Dedifferentiated amniotic fluid mesenchymal stem cell (primary cell): Measurements from ENCODE around the gene SIRPB1.
"Not testable (repeated sequence)": the region's sequence is repeated elsewhere in the genome, so short reads cannot be mapped to it uniquely, and the experiment has no call there.

Source experiments
- DNase-seq: peaks from one replicate; pipeline ENCODE4 v3.0.0-alpha.2; 2016; ENCODE audit errors: extremely low spot score

Gene SIRPB1

GRCh38 chr20:1637226-1637625, 17.4 kb upstream of the SIRPB1 start:
- DNase-seq, result no peak

DNA sequence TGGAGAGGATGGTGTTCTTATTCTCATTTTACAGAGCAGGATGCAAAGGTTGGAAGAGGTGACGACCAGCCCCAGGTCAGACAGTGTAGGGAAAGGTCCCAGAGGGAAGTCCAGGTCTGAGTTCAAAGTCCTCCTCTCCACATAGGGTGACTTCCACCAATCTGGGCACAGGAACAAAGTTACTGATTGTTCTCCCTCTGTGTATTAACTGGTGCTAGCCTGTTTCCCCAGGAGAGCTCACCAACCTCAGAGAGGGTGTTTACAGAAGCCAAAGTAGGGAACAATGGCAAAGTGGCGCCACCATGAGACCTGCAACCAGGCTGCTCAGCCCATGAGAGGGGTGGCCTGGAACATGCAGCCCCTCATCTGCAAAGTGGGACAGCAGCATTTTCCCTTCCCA, 16.8 kb upstream of the SIRPB1 start:
- no peak for DNase-seq

DNA sequence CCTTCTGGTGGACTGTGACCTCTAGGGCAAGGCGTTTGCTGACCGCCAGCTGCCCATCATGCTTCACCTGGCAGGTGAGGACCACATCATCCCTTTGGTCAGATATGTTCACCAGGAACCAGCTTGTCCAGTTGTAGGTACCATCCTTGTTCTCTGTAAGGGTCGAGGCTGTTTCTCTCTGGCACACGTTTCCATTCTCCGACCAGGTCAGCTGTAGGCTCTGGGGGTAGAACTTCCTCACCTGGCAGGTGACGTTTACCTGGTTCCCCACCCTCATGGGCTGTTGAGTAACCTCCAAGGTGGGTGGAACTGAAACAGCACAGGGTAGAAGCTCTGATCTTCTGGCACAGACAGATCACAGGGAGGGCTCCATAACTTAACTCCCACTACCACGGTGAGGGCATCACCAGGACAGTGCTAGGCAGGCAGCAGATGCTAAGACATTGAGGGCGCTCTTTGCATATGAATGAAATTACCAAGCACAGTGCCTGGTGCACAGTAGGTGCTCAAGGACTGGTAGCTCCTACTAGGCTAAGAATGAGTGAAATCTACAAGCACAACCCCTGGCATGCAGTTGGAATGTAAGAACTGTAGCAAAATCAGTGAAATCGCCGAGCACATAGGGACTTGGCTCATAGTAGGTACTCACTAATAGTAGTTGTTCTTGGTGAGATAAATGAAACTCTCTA, 15.6 kb upstream of the SIRPB1 start:
- peak; percentile 3 for DNase-seq

GRCh38 chr20:1633535-1633934, 13.7 kb upstream of the SIRPB1 start:
- DNase-seq, result no peak

- peak; percentile 13 for DNase-seq
These were observed 12.4 kb upstream of the SIRPB1 start for GRCh38 chr20:1632178-1632577.

GRCh38 chr20:1631309-1632151, 11.7 kb upstream of the SIRPB1 start:
- DNase-seq, result peak; percentile 9

- no peak for DNase-seq
These were observed 10.4 kb upstream of the SIRPB1 start for GRCh38 chr20:1630186-1630585.

- no peak for DNase-seq
These were observed 9.5 kb upstream of the SIRPB1 start for GRCh38 chr20:1629321-1629720.

GRCh38 chr20:1628621-1629020, 8.8 kb upstream of the SIRPB1 start:
- peak; percentile 4 for DNase-seq

- no peak for DNase-seq
These were observed 7.4 kb upstream of the SIRPB1 start for GRCh38 chr20:1627200-1627550.

GRCh38 chr20:1626528-1627199, 6.9 kb upstream of the SIRPB1 start:
- peak; percentile 12 for DNase-seq

GRCh38 chr20:1625083-1625690, 5.4 kb upstream of the SIRPB1 start:
- no peak for DNase-seq

GRCh38 chr20:1623501-1624205, 3.8 kb upstream of the SIRPB1 start:
- no peak for DNase-seq

DNA sequence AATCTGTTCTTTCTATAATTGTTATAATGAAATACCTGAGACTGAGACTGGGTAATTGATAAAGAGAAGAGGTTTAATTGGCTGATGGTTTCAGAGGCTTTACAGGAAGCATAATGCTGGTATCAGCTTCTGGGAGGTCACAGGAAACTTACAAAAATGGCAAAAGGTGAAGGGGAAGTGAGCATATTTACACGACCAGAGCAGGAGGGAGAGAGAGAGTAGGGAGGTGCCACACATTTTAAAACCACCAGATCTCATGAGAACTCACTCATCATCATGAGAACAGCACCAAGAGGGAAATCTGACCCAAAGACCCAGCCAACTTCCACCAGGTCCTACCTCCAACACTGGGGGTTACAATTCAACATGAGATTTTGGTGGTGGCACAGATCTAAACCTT, 2.6 kb upstream of the SIRPB1 start:
- peak; percentile 11 for DNase-seq

DNA sequence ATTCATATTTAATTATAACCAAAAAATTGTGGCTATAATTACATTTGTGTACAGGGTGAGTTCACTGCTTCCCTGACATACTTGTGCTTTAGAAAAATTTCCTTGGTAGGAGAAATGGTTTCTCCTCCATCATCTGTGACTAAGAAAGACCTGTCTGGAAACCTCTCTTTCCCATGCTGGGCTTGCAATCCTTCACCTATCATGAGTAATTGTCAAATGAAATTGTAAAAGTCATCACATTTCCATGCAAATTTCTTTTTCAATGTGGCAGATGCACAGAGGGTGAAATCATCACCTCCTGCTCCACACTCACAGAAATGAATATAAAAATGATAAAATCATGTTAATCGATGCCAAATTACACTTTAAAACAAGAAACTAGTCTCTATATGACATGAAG, 1.5 kb upstream of the SIRPB1 start:
- DNase-seq, result no peak

DNA sequence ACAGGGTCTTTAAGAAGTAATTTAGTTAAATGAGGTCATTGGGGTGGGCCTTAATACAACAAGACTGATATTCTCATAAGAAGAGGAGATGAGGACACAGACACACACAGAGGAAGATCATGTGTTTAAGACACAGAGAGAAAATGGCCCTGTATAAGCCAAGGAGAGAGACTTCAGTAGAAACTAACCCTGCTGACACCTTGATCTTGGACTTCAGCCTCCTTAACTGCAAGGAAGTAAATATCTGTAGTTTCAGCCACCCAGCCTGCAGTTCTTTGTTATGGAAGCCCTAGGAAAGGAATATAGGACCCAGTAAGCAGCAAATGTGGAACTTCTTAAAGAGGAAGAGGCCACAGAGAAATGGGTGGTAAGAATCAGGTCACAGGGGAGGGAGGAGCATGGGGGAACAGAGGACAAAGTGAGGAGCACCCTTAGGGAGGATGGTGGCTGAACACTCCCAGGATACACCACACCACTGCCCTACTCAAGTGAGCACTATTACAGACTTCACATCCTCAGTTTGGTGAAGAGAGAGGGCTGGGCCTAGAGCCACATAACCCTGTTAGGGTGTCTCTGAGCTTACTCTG, 762 bp downstream of the SIRPB1 start:
- peak; percentile 9 for DNase-seq

DNA sequence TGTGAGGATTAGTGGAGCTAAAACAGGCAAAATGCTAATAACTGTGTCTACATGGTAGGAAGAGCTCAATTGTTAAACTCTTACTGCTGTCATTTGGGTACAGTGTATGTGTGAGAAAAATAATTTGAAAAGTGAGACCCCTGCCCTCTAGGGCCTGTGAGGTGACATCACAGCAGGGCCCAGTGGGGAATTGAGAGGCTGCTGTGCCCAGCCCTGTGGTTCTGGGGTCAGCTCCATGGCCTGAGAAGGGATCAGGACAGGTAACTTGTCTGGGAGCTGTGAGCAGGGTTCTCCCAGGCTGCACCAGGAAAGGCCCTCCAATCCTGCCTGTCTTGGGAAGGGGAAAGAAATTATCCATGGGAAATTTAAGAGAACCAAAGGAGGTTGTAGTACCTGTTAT, 1.3 kb downstream of the SIRPB1 start:
- no peak for DNase-seq

GRCh38 chr20:1616858-1617434, 2.9 kb downstream of the SIRPB1 start:
- DNase-seq, result no peak

DNA sequence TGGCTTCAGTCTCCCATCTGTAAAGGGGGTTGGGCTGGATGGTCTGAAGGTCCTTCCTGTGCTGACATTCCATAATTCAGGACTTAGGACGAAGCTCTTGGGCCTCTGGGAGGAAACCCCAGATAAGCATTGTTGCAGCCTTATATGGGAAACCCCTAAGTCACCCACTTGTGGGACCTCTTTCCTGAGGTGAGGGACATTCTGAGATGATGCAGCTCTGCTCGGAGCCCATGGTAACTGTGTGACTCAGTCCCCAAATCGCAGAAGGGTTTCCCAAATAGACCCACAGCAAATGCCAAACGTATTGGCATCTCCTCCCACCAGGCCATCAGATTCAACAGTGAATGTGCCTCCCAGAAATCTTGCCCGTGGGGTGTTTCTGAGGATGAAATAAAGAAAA, 9.4 kb downstream of the SIRPB1 start:
- not testable (repeated sequence) for DNase-seq

GRCh38 chr20:1608678-1609347, 11.0 kb downstream of the SIRPB1 start:
- DNase-seq, result not testable (repeated sequence)
